ENCODE data around the gene ASB10. TPM values are rescaled to one million over a fixed set of nuclear protein-coding genes. Genes with fewer than 3 reads are reported as not detected.

The ASB10 gene
- total RNA-seq, 3 donors from 2014 or later (not counting 1 experiment from before 2014, with no cell fraction given), result not detected

DNA sequence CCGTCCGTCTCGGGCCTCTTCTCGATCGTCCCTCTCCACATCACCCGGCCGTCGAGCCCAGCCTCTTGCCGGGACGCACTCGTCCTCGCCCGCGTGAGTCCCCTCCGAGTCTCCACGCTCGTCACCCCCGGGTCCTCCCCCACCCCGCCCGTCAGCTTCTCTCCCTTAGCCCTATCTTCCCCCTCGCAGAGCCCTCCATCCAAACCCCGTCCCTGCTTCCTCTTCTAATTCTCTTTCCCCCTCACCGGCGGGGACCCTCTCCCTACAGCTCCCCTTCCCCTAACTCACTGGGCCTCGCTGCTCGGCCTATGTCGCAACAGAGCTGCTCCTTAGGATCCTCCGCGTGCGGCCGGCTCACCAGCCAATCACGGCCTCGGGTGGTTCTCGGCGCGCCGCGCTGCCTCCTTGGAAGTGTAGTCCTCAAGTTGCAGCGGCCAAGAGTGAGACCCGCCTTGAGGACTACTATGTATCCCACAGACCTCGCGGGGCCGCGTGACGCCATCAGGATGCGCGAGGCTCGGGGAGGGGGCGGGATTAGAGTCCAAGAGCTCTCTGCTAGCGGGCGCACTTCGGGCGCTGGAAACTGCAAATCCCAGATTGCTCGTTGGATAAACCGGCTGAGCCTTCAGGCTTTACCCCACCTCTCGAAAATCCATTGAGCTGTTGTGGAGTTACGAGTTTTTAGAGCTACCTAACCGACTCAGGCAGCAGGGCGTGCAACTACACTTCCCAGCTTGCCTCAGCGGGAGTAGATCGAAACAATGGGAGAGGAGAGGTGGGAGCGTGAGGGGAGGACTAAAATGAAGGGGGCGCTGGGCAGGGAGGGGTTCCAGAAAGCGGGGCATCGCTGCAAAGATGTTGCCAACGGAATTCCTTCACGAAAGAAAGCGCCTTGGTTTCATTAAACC is 40.1 kb upstream of the ASB10 start, which contains the start of gene ABCF2:
ABCF2 (minus strand) TSS at position 331 of the 908 bp plus-strand sequence. CDS start 747 bp downstream, outside the sequence.
- no peaks in the 10 kb centered on the region for H3K36me3 Mint-ChIP-seq
- H3K4me3 Mint-ChIP-seq, result peak within 1 kb of the TSS; percentile 95
- peak within 1 kb of the TSS; percentile 86 to 94 for H3K27ac Mint-ChIP-seq
- Histone ChIP-seq H3K36me3 (ENCODE audit: control insufficient read depth, insufficient read depth, low read length) (peaks cover 27% of the 10 kb centered on the region), H3K27ac (ENCODE audit: low read length) (peak within 1 kb of the TSS; percentile 61), H3K4me3 (ENCODE audit: low read length) (peak within 1 kb of the TSS; percentile 64), H3K27me3 (ENCODE audit: control insufficient read depth, insufficient read depth, low read length) (no peaks in the 10 kb centered on the region), H3K4me1 (ENCODE audit: control insufficient read depth, insufficient read depth, low read length) (peaks cover 29% of the 10 kb centered on the region), H3K9me3 (ENCODE audit: control insufficient read depth, insufficient read depth, low read length) (no peaks in the 10 kb centered on the region)
- no peaks in the 10 kb centered on the region for H3K9me3 Mint-ChIP-seq
- peaks cover 29 to 36% of the 10 kb centered on the region in 2 donors for H3K4me1 Mint-ChIP-seq
- ATAC-seq (peak; percentile 98 to 100 (median 99)), DNase-seq (peak; percentile 96 to 98)
- TF ChIP-seq, protein P1, sequence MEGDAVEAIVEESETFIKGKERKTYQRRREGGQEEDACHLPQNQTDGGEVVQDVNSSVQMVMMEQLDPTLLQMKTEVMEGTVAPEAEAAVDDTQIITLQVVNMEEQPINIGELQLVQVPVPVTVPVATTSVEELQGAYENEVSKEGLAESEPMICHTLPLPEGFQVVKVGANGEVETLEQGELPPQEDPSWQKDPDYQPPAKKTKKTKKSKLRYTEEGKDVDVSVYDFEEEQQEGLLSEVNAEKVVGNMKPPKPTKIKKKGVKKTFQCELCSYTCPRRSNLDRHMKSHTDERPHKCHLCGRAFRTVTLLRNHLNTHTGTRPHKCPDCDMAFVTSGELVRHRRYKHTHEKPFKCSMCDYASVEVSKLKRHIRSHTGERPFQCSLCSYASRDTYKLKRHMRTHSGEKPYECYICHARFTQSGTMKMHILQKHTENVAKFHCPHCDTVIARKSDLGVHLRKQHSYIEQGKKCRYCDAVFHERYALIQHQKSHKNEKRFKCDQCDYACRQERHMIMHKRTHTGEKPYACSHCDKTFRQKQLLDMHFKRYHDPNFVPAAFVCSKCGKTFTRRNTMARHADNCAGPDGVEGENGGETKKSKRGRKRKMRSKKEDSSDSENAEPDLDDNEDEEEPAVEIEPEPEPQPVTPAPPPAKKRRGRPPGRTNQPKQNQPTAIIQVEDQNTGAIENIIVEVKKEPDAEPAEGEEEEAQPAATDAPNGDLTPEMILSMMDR (IDR thresholded peaks at IDR 0.05), result no peak
- H3K27me3 Mint-ChIP-seq (ENCODE audit: low read depth in 2 of 2), result no peaks in the 10 kb centered on the region
- intact Hi-C loops (cut with micrococcal nuclease), result loop anchor here (1.0 to 5.0 kb wide), 4 partner anchors 17 to 170 kb away; partner anchors contain the start of genes CDK5 and NUB1
- under 1% methylated on average over 68 of the region's 68 CpGs for WGBS (ENCODE audit: insufficient coverage)

DNA sequence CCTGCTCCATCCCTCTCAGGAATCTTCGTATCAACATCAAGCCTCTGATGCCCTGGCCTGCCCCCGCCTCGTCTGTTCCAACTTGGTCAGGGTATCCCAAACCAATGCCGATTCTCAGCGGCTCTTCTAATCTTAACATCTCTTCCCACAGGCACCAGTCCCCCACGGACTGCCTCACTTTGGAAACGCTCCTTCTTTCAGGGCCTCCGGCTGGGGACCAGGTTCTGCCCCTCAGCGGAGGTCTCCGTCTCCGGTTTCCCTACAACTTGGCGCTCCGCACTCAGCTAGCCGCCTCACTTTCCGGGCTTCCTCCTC is 39.5 kb upstream of the ASB10 start:
- Histone ChIP-seq H3K27ac (ENCODE audit: low read length) (peak overlapping the region; percentile 61), H3K4me3 (ENCODE audit: low read length) (peak overlapping the region; percentile 64), H3K4me1 (ENCODE audit: control insufficient read depth, insufficient read depth, low read length) (peaks cover 23% of the 10 kb centered on the region), H3K36me3 (ENCODE audit: control insufficient read depth, insufficient read depth, low read length) (peaks cover 31% of the 10 kb centered on the region), H3K9me3 (ENCODE audit: control insufficient read depth, insufficient read depth, low read length) (no peaks in the 10 kb centered on the region), H3K27me3 (ENCODE audit: control insufficient read depth, insufficient read depth, low read length) (no peaks in the 10 kb centered on the region)
- TF ChIP-seq, protein P1 (IDR thresholded peaks at IDR 0.05), result no peak
- 3% methylated on average over 15 of the region's 15 CpGs for WGBS (ENCODE audit: insufficient coverage)
- Mint-ChIP-seq H3K27ac (peak overlapping the region; percentile 86 to 94), H3K4me3 (peak overlapping the region; percentile 95), H3K36me3 (no peaks in the 10 kb centered on the region), H3K9me3 (no peaks in the 10 kb centered on the region), H3K27me3 (ENCODE audit: low read depth in 2 of 2) (no peaks in the 10 kb centered on the region), H3K4me1 (peaks cover 23 to 30% of the 10 kb centered on the region in 2 donors)
- DNase-seq, result peak in 1 of 2 donors; percentile 30
- intact Hi-C loops (cut with micrococcal nuclease), result loop anchor here (5.0 kb wide), 1 partner anchor 116 kb away; the partner anchor contains the start of gene NUB1
- ATAC-seq, result peak in 2 of 3 donors; percentile 1

- 69% methylated on average over 7 of the region's 8 CpGs for WGBS (ENCODE audit: insufficient coverage)
- intact Hi-C loops (cut with micrococcal nuclease), result loop anchor here (5.0 kb wide), 1 partner anchor 116 kb away; the partner anchor contains the start of gene NUB1
Observed at GRCh38 chr7:151225948-151226510, 39.0 kb upstream of the ASB10 start.

More at GRCh38 chr7:151225948-151226510, 39.0 kb upstream of the ASB10 start:
- no peaks in the 10 kb centered on the region for H3K36me3 Mint-ChIP-seq
- H3K9me3 ChIP-seq (ENCODE audit: control insufficient read depth, insufficient read depth, low read length), result no peaks in the 10 kb centered on the region
- H3K36me3 ChIP-seq (ENCODE audit: control insufficient read depth, insufficient read depth, low read length), result peaks cover 33% of the 10 kb centered on the region
- TF ChIP-seq, protein P1 (IDR thresholded peaks at IDR 0.05), result no peak
- H3K4me3 Mint-ChIP-seq, result peak overlapping the region; percentile 95
- no peak overlapping the region for H3K27ac ChIP-seq (ENCODE audit: low read length)
- no peaks in the 10 kb centered on the region for H3K27me3 ChIP-seq (ENCODE audit: control insufficient read depth, insufficient read depth, low read length)
- H3K27me3 Mint-ChIP-seq (ENCODE audit: low read depth in 2 of 2), result no peaks in the 10 kb centered on the region
- H3K4me1 ChIP-seq (ENCODE audit: control insufficient read depth, insufficient read depth, low read length), result peaks cover 22% of the 10 kb centered on the region
- no peaks in the 10 kb centered on the region for H3K9me3 Mint-ChIP-seq
- H3K4me3 ChIP-seq (ENCODE audit: low read length), result peak overlapping the region; percentile 64
- no peak for DNase-seq
- no peak for ATAC-seq
- peak overlapping the region; percentile 86 to 94 for H3K27ac Mint-ChIP-seq
- peaks cover 22 to 28% of the 10 kb centered on the region in 2 donors for H3K4me1 Mint-ChIP-seq

Measured in natural killer cell (primary cell).